Fibroblast of peridontal ligament (primary cell): Measurements from ENCODE around the gene CLDN20.
"Not testable (repeated sequence)": the region's sequence is repeated elsewhere in the genome, so short reads cannot be mapped to it uniquely, and the experiment has no call there.

ENCODE experiments used
- DNase-seq: peaks from one replicate; pipeline ENCODE4 v3.0.0-alpha.2; 2010; ENCODE audit errors: extremely low read depth

The CLDN20 gene

GRCh38 chr6:155263373-155264063 lies at the start of gene CLDN20:
TSS of gene CLDN20 (plus strand) at chr6:155264013. CDS start at chr6:155275720, 11,707 bp downstream.
- DNase-seq, result no peak

GRCh38 chr6:155215906-155216305 lies 47.9 kb upstream of the CLDN20 start:
- DNase-seq, result no peak

- no peak for DNase-seq
Measured at GRCh38 chr6:155216312-155217046, 47.3 kb upstream of the CLDN20 start.

- not testable (repeated sequence) for DNase-seq
Measured at GRCh38 chr6:155218711-155219110, 45.1 kb upstream of the CLDN20 start.

GRCh38 chr6:155219299-155219698 lies 44.5 kb upstream of the CLDN20 start:
- no peak for DNase-seq

GRCh38 chr6:155219858-155220301 lies 43.9 kb upstream of the CLDN20 start:
- DNase-seq, result no peak

- DNase-seq, result no peak
Measured at GRCh38 chr6:155221086-155221485, 42.7 kb upstream of the CLDN20 start.

- no peak for DNase-seq
Measured at GRCh38 chr6:155222506-155222905, 41.3 kb upstream of the CLDN20 start.

- peak; percentile 63 for DNase-seq
Measured at GRCh38 chr6:155223646-155224451, 40.0 kb upstream of the CLDN20 start.

GRCh38 chr6:155224618-155225017 lies 39.2 kb upstream of the CLDN20 start:
- no peak for DNase-seq

- DNase-seq, result no peak
Measured at GRCh38 chr6:155227046-155227445, 36.8 kb upstream of the CLDN20 start.

GRCh38 chr6:155228546-155229166 lies 35.2 kb upstream of the CLDN20 start:
- peak; percentile 49 for DNase-seq

GRCh38 chr6:155230975-155231374 lies 32.8 kb upstream of the CLDN20 start:
- DNase-seq, result not testable (repeated sequence)

GRCh38 chr6:155232848-155233247 lies 31.0 kb upstream of the CLDN20 start:
- no peak for DNase-seq

- no peak for DNase-seq
Measured at GRCh38 chr6:155234167-155234566, 29.6 kb upstream of the CLDN20 start.

GRCh38 chr6:155234687-155235086 lies 29.1 kb upstream of the CLDN20 start:
- no peak for DNase-seq

GRCh38 chr6:155235087-155235486 lies 28.7 kb upstream of the CLDN20 start:
- no peak for DNase-seq

- DNase-seq, result no peak
Measured at GRCh38 chr6:155237613-155238012, 26.2 kb upstream of the CLDN20 start.

- DNase-seq, result no peak
Measured at GRCh38 chr6:155240905-155241600, 22.8 kb upstream of the CLDN20 start.

- no peak for DNase-seq
Measured at GRCh38 chr6:155241966-155242365, 21.8 kb upstream of the CLDN20 start.

GRCh38 chr6:155244434-155244833 lies 19.4 kb upstream of the CLDN20 start:
- no peak for DNase-seq
